Liver (tissue), 3 donors: ENCODE results near the gene CHRNG.

Experiments used
- GABPA ChIP-seq, 2 donors: IDR thresholded peaks in 1 of 2; conservative IDR thresholded peaks in 1 of 2; 2 replicates each; pipeline ENCODE4 v1.6.1; 2016; ENCODE audit warnings: antibody characterized with exemption in 2 of 2, mild to moderate bottlenecking in 1 of 2, moderate library complexity in 1 of 2
- TF ChIP-seq, protein P1 (sequence below): fragments of 150-350 bp; IDR thresholded peaks from 2 replicates; pipeline ENCODE4 v1.5.1; 2017; ENCODE audit warnings: improper control_type of control experiment, low read depth, low read length; ENCODE audit not compliant: missing input control
- TF ChIP-seq, protein P2 (sequence below): IDR thresholded peaks from 2 replicates; pipeline ENCODE4 v1.6.1; 2016; ENCODE audit warnings: antibody characterized with exemption, mild to moderate bottlenecking
- donor health status: healthy.
- donor health status: healthy.

DNA sequence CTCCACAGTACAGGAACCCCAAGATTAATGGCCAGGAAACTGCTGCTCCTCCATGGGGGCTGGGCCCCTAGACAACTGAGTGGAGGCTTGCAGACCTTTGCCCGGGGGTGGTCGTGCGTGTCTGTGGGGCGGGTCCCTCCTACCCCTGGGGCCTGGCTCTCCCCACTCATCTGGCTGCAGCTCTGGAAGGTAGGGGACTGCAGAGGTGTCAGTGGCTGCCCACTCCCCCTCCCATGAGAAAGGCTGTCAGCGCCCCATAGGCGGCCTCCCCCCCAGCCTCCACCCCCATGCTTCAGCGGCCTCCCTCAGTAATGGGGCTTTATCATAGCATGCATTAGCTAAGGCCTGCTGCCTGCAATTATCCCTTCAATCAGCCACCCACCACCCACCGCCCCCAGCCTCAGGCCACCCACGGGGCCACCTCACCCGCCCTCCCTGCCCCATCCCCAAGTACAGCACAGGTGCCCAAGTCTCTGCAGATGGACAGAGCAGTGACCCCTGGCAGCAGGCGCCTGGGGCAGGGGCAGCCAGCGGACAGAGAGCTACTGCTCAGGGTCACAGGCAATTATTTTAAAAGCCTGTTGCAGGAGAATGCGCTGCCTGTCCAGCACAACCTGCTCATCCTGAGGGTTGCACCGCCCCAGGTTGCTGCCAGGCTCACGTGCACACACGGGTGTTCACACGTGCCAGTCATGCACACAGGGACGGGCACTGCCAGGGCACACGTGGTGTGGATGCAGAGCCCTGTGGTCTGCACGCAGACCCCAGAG lies 42.8 kb upstream of the CHRNG start:
- TF ChIP-seq, protein P1, sequence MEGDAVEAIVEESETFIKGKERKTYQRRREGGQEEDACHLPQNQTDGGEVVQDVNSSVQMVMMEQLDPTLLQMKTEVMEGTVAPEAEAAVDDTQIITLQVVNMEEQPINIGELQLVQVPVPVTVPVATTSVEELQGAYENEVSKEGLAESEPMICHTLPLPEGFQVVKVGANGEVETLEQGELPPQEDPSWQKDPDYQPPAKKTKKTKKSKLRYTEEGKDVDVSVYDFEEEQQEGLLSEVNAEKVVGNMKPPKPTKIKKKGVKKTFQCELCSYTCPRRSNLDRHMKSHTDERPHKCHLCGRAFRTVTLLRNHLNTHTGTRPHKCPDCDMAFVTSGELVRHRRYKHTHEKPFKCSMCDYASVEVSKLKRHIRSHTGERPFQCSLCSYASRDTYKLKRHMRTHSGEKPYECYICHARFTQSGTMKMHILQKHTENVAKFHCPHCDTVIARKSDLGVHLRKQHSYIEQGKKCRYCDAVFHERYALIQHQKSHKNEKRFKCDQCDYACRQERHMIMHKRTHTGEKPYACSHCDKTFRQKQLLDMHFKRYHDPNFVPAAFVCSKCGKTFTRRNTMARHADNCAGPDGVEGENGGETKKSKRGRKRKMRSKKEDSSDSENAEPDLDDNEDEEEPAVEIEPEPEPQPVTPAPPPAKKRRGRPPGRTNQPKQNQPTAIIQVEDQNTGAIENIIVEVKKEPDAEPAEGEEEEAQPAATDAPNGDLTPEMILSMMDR = no peak
- no peak for TF ChIP-seq GABPA (IDR thresholded peaks at IDR 0.05 in 1 of 2, conservative IDR thresholded peaks at IDR 0.05 in 1 of 2)
- TF ChIP-seq, protein P2, sequence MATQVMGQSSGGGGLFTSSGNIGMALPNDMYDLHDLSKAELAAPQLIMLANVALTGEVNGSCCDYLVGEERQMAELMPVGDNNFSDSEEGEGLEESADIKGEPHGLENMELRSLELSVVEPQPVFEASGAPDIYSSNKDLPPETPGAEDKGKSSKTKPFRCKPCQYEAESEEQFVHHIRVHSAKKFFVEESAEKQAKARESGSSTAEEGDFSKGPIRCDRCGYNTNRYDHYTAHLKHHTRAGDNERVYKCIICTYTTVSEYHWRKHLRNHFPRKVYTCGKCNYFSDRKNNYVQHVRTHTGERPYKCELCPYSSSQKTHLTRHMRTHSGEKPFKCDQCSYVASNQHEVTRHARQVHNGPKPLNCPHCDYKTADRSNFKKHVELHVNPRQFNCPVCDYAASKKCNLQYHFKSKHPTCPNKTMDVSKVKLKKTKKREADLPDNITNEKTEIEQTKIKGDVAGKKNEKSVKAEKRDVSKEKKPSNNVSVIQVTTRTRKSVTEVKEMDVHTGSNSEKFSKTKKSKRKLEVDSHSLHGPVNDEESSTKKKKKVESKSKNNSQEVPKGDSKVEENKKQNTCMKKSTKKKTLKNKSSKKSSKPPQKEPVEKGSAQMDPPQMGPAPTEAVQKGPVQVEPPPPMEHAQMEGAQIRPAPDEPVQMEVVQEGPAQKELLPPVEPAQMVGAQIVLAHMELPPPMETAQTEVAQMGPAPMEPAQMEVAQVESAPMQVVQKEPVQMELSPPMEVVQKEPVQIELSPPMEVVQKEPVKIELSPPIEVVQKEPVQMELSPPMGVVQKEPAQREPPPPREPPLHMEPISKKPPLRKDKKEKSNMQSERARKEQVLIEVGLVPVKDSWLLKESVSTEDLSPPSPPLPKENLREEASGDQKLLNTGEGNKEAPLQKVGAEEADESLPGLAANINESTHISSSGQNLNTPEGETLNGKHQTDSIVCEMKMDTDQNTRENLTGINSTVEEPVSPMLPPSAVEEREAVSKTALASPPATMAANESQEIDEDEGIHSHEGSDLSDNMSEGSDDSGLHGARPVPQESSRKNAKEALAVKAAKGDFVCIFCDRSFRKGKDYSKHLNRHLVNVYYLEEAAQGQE = no peak
